A673 (cell line): ENCODE results near the gene FAM167B. TPM values are rescaled to one million over a fixed set of nuclear protein-coding genes. Genes with fewer than 3 reads are reported as not detected.
A peak's percentile ranks its signal among the peaks of the same experiment; 100 is the strongest.

Experiments
- BruUV-seq: library from RNA; stranded (reverse); fragments of 400-500 nt; replicated peaks from 2 replicates; lab custom pipeline; 2021; lab: Mats Ljungman, UMichigan
- CTCF ChIA-PET: fragments of 300-600 bp; sonication (Branson Sonifier 250); formaldehyde crosslinking; loops from one replicate; lab custom pipeline; 2022; ENCODE audit warnings: antibody characterized with exemption; lab: Charles Lee
- POLR2A ChIA-PET: fragments of 300-600 bp; sonication (Branson Sonifier 250); formaldehyde crosslinking; loops from one replicate; lab custom pipeline; 2022; ENCODE audit warnings: antibody characterized with exemption; ENCODE audit not compliant: low non-redundant PET; lab: Charles Lee
- DNase-seq: peaks from one replicate; pipeline ENCODE4 v3.0.0-alpha.2; 2015; ENCODE audit warnings: low spot score
- H3K27ac ChIP-seq: fragments of 200-600 bp; sonication (generic); 2 replicates; pipeline ENCODE4 v1.5.1; 2016; ENCODE audit warnings: mixed run types, low read depth, mild to moderate bottlenecking, mixed read lengths, antibody characterized with exemption, low read length; ENCODE audit not compliant: poor library complexity, severe bottlenecking
- H3K27me3 ChIP-seq: fragments of 200-600 bp; sonication (generic); replicated peaks from 2 replicates; pipeline ENCODE4 v1.6.1; 2017; ENCODE audit warnings: mixed run types, low read depth, mild to moderate bottlenecking, mixed read lengths, antibody characterized with exemption, low read length; ENCODE audit not compliant: insufficient read depth, poor library complexity
- H3K36me3 ChIP-seq: fragments of 200-600 bp; sonication (generic); 2 replicates; pipeline ENCODE4 v1.6.1; 2016; ENCODE audit warnings: mixed run types, mild to moderate bottlenecking, mixed read lengths, antibody characterized with exemption, low read length; ENCODE audit not compliant: insufficient read depth, poor library complexity, severe bottlenecking
- H3K4me1 ChIP-seq: fragments of 200-600 bp; sonication (generic); 2 replicates; pipeline ENCODE4 v1.6.1; 2017; ENCODE audit warnings: mixed run types, mild to moderate bottlenecking, mixed read lengths, antibody characterized with exemption, low read length; ENCODE audit not compliant: insufficient read depth, poor library complexity, severe bottlenecking
- H3K4me3 ChIP-seq: fragments of 200-600 bp; sonication (generic); 2 replicates; pipeline ENCODE4 v1.5.1; 2016; ENCODE audit warnings: low read depth, mixed run types, mild to moderate bottlenecking, mixed read lengths, low read length; ENCODE audit not compliant: poor library complexity, severe bottlenecking
- H3K9me3 ChIP-seq: fragments of 200-600 bp; sonication (generic); 2 replicates; pipeline ENCODE4 v1.6.1; 2016; ENCODE audit warnings: mixed run types, low read depth, mild to moderate bottlenecking, mixed read lengths, antibody characterized with exemption, low read length; ENCODE audit not compliant: poor library complexity, severe bottlenecking
- CTCF ChIP-seq: fragments of 300-800, 200-600 bp; sonication (generic); conservative IDR thresholded peaks from 2 replicates; pipeline ENCODE4 v1.5.1; 2017; ENCODE audit warnings: low read depth, mild to moderate bottlenecking, antibody characterized with exemption, low read length, moderate library complexity, mixed read lengths
- EZH2 ChIP-seq: fragments of 200-600 bp; sonication (generic); IDR thresholded peaks from 2 replicates; pipeline ENCODE4 v1.6.1; 2017; ENCODE audit warnings: borderline replicate concordance, low read depth, mild to moderate bottlenecking, mixed read lengths, antibody characterized with exemption, low read length; ENCODE audit not compliant: poor library complexity, severe bottlenecking
- intact Hi-C: fragments of 100-400 bp; cut with micrococcal nuclease; formaldehyde crosslinking; loops from one replicate; pipeline ENCODE4 v1.10.0; 2022; ENCODE audit not compliant: unreplicated experiment
- total RNA-seq: library from RNA; stranded (reverse); gene quantifications from 2 replicates; pipeline ENCODE4 v1.2.3, GENCODE V29; 2021

The FAM167B gene
- total RNA-seq, 1 experiment from 2014 or later, result not detected

DNA sequence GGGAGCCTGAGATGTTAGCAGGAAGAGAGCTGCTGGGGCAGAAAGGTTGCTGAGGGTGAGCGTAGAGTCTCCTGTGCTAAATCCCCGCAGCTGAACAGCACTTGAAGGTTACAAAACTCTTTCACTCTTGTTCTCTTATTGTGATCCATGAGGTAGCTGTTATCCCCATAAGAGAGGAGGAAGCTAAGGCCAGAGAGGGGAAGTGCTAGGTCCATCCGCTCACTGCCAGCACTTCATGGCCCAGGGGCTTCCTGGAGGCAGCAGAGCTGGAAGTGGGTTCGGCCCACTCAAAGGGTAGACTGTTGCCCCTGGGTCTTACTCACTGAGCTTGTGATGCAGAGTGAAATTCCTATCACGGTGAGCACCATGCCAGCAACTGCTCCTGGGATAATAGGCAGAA lies 30.5 kb upstream of the FAM167B start:
- TF ChIP-seq EZH2 (no peak), CTCF (no peak)
- no peak for DNase-seq
- Histone ChIP-seq H3K4me1 (peaks cover 11% of the 10 kb centered on the region), H3K27ac (no peak overlapping the region), H3K27me3 (no peaks in the 10 kb centered on the region), H3K4me3 (no peak overlapping the region), H3K9me3 (no peaks in the 10 kb centered on the region), H3K36me3 (peaks cover 8% of the 10 kb centered on the region)
- BruUV-seq, result no TSS peak
- intact Hi-C loops, result loop anchor here (5.0 kb wide), 1 partner anchor 196 kb away; no protein-coding TSS in a partner anchor
- ChIA-PET CTCF (no interaction called here), POLR2A (no interaction called here)

DNA sequence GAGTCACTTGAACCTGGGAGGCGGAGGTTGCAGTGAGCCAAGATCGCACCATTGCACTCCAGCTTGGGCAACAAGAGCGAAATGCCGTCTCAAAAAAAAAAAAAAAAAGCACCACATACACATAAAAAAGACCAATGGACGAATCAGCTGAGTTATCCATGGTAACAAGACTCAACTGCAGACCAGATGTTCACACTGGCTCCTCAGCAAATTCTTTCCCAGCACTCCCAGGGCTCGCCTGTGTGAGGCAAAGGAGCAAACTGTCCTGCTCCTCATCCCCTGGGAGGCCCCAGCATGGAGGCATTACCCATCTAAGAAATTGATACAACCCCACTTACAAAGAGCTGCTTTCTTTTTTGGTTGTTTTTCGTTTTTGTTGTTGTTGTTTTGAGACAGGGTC lies 28.0 kb upstream of the FAM167B start:
- ChIA-PET POLR2A (no interaction called here), CTCF (no interaction called here)
- Histone ChIP-seq H3K4me3 (no peak overlapping the region), H3K36me3 (peaks cover 14% of the 10 kb centered on the region), H3K9me3 (no peaks in the 10 kb centered on the region), H3K4me1 (peaks cover 17% of the 10 kb centered on the region), H3K27me3 (no peaks in the 10 kb centered on the region), H3K27ac (no peak overlapping the region)
- TF ChIP-seq CTCF (no peak), EZH2 (no peak)
- intact Hi-C loops, result loop anchor here (5.0 kb wide), 1 partner anchor 193 kb away; no protein-coding TSS in a partner anchor
- BruUV-seq, result no TSS peak
- DNase-seq, result no peak

- BruUV-seq, result no TSS peak
- Histone ChIP-seq H3K4me3 (peak overlapping the region; percentile 85), H3K4me1 (peaks cover 17% of the 10 kb centered on the region), H3K9me3 (no peaks in the 10 kb centered on the region), H3K36me3 (peaks cover 21% of the 10 kb centered on the region), H3K27me3 (no peaks in the 10 kb centered on the region), H3K27ac (peak overlapping the region; percentile 89)
- TF ChIP-seq EZH2, result no peak
- TF ChIP-seq CTCF, result no peak
- intact Hi-C loops, result loop anchor here (10.0 kb wide), 1 partner anchor 114 kb away; the partner anchor contains the start of gene MARCKSL1
- CTCF ChIA-PET, result interaction anchor here (0.7 kb wide), 1 partner anchor 194 kb away, joined by 4 read pairs; no protein-coding TSS in a partner anchor
- no peak for DNase-seq
- POLR2A ChIA-PET, result no interaction called here
Observed at GRCh38 chr1:32220746-32221580, 26.1 kb upstream of the FAM167B start.
